Activated gamma-delta T cell treated with Interleukin-2 at 50 U/mL for 16 hours (primary cell): ENCODE results near the gene CST9L.
"Not testable (repeated sequence)": the region's sequence is repeated elsewhere in the genome, so short reads cannot be mapped to it uniquely, and the experiment has no call there.

Source experiments
- DNase-seq: peaks from one replicate; pipeline ENCODE4 v3.0.0-alpha.2; 2020

Gene CST9L

GRCh38 chr20:23585808-23586734 lies 17.8 kb upstream of the CST9L start:
- no peak for DNase-seq

GRCh38 chr20:23585449-23585807 lies 17.1 kb upstream of the CST9L start:
- DNase-seq, result no peak

- no peak for DNase-seq
These were observed 16.3 kb upstream of the CST9L start for GRCh38 chr20:23584434-23585199.

GRCh38 chr20:23583526-23583925 lies 15.2 kb upstream of the CST9L start:
- DNase-seq, result no peak

GRCh38 chr20:23582293-23582692 lies 14.0 kb upstream of the CST9L start:
- no peak for DNase-seq

- DNase-seq, result not testable (repeated sequence)
These were observed 13.5 kb upstream of the CST9L start for GRCh38 chr20:23581833-23582232.

- DNase-seq, result no peak
These were observed 6.7 kb upstream of the CST9L start for GRCh38 chr20:23574977-23575376.

- DNase-seq, result no peak
These were observed 2.0 kb upstream of the CST9L start for GRCh38 chr20:23570178-23570760.

- DNase-seq, result no peak
These were observed 1.3 kb upstream of the CST9L start for GRCh38 chr20:23569570-23569969.

- DNase-seq, result no peak
These were observed 667 bp upstream of the CST9L start for GRCh38 chr20:23568971-23569330.

GRCh38 chr20:23566199-23566932 lies 1.9 kb downstream of the CST9L start:
- DNase-seq, result no peak

- no peak for DNase-seq
These were observed 2.7 kb downstream of the CST9L start for GRCh38 chr20:23565503-23566045.

- DNase-seq, result no peak
These were observed 3.4 kb downstream of the CST9L start for GRCh38 chr20:23564927-23565326.

GRCh38 chr20:23562721-23563342 lies 5.5 kb downstream of the CST9L start:
- DNase-seq, result no peak

GRCh38 chr20:23554401-23554800 lies 13.9 kb downstream of the CST9L start:
- DNase-seq, result no peak

- no peak for DNase-seq
These were observed 16.5 kb downstream of the CST9L start for GRCh38 chr20:23551786-23552185.

- no peak for DNase-seq
These were observed 16.9 kb downstream of the CST9L start for GRCh38 chr20:23551383-23551782.

GRCh38 chr20:23550227-23550626 lies 18.1 kb downstream of the CST9L start:
- DNase-seq, result no peak

- DNase-seq, result no peak
These were observed 19.9 kb downstream of the CST9L start for GRCh38 chr20:23548408-23548807.

- no peak for DNase-seq
These were observed 20.7 kb downstream of the CST9L start for GRCh38 chr20:23547613-23548012.

GRCh38 chr20:23546435-23547144 lies 21.7 kb downstream of the CST9L start:
- no peak for DNase-seq

GRCh38 chr20:23544133-23544532 lies 24.2 kb downstream of the CST9L start:
- no peak for DNase-seq
